Tibial nerve (tissue), 4 donors: ENCODE measurements around the gene ZBTB20.

ENCODE experiments used
- CTCF ChIP-seq, 5 experiments: fragments of 200-600 bp in 3 of 5; fragments of 450-650 bp in 2 of 5; sonication (generic) in 3 of 5; IDR thresholded peaks; one replicate each; pipeline ENCODE4 v1.5.1; 2016 to 2019; ENCODE audit warnings: antibody characterized with exemption in 5 of 5, mild to moderate bottlenecking in 3 of 5, moderate library complexity in 2 of 5
- EP300 ChIP-seq, 2 donors: sonication (generic); formaldehyde crosslinking; IDR thresholded peaks; one replicate each; pipeline ENCODE4 v1.6.1; 2017; ENCODE audit warnings: antibody characterized with exemption in 2 of 2, mild to moderate bottlenecking in 1 of 2
- POLR2A ChIP-seq, 2 donors: fragments of 450-650 bp; IDR thresholded peaks; one replicate each; pipeline ENCODE4 v1.6.1; 2017; ENCODE audit warnings: antibody characterized with exemption in 2 of 2, mild to moderate bottlenecking in 2 of 2, moderate library complexity in 2 of 2

GRCh38 chr3:114741066-114741465, 406.0 kb downstream of the ZBTB20 start:
- TF ChIP-seq CTCF (IDR thresholded peaks at IDR 0.05) (no peak), EP300 (IDR thresholded peaks at IDR 0.05) (no peak), POLR2A (IDR thresholded peaks at IDR 0.05) (no peak)
